BE2C (cell line): ENCODE results near the gene GLB1L3.

Source experiments
- DNase-seq: peaks from one replicate; pipeline ENCODE4 v3.0.0-alpha.2; 2020
- H3K27me3 ChIP-seq: fragments of 250-450 bp; sonication (Bioruptor Pico); 2 replicates; pipeline ENCODE4 v1.5.1; 2020; ENCODE audit warnings: mild to moderate bottlenecking
- H3K36me3 ChIP-seq: fragments of 250-450 bp; sonication (Bioruptor Pico); 2 replicates; pipeline ENCODE4 v1.5.1; 2020; ENCODE audit warnings: mild to moderate bottlenecking
- H3K4me1 ChIP-seq: fragments of 250-450 bp; sonication (Bioruptor Pico); 2 replicates; pipeline ENCODE4 v1.5.1; 2020
- H3K4me3 ChIP-seq: 2 replicates; pipeline ENCODE4 v1.5.1; 2011; ENCODE audit warnings: low read depth, low read length
- H3K9me3 ChIP-seq: fragments of 250-450 bp; sonication (Bioruptor Pico); 2 replicates; pipeline ENCODE4 v1.5.1; 2020
- TF ChIP-seq, protein P1 (sequence below): IDR thresholded peaks from 2 replicates; pipeline ENCODE4 v1.5.1; 2012; ENCODE audit warnings: mild to moderate bottlenecking, low read depth, low read length

The GLB1L3 gene

DNA sequence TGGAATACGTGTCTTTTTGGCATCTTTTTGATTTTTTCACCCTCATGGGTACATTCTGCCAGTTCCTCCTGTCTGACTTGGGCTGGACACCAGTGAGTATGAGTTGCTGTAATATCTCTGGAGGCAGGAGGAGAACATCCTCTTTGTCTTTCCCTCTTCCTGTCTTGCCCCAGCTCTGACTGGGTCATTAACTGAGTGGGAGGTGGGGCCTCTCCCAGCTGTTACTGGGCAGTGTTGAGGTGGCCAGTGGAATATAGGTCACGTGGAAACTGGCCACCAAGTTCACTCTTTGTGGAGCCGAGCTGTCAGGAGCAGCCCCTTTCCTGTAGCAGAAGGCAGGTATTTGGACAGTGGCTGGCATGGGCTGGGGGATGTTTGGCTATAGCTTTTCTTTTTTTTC lies 57.8 kb downstream of the GLB1L3 start:
- no peaks in the 10 kb centered on the region; the same call in 1 of the 2 replicates for H3K4me1 ChIP-seq
- H3K9me3 ChIP-seq: no peaks in the 10 kb centered on the region
- DNase-seq: no peak
- no peak overlapping the region for H3K4me3 ChIP-seq
- peaks cover 15% of the 10 kb centered on the region for H3K27me3 ChIP-seq
- no peaks in the 10 kb centered on the region for H3K36me3 ChIP-seq
- TF ChIP-seq, protein P1, sequence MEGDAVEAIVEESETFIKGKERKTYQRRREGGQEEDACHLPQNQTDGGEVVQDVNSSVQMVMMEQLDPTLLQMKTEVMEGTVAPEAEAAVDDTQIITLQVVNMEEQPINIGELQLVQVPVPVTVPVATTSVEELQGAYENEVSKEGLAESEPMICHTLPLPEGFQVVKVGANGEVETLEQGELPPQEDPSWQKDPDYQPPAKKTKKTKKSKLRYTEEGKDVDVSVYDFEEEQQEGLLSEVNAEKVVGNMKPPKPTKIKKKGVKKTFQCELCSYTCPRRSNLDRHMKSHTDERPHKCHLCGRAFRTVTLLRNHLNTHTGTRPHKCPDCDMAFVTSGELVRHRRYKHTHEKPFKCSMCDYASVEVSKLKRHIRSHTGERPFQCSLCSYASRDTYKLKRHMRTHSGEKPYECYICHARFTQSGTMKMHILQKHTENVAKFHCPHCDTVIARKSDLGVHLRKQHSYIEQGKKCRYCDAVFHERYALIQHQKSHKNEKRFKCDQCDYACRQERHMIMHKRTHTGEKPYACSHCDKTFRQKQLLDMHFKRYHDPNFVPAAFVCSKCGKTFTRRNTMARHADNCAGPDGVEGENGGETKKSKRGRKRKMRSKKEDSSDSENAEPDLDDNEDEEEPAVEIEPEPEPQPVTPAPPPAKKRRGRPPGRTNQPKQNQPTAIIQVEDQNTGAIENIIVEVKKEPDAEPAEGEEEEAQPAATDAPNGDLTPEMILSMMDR: no peak

DNA sequence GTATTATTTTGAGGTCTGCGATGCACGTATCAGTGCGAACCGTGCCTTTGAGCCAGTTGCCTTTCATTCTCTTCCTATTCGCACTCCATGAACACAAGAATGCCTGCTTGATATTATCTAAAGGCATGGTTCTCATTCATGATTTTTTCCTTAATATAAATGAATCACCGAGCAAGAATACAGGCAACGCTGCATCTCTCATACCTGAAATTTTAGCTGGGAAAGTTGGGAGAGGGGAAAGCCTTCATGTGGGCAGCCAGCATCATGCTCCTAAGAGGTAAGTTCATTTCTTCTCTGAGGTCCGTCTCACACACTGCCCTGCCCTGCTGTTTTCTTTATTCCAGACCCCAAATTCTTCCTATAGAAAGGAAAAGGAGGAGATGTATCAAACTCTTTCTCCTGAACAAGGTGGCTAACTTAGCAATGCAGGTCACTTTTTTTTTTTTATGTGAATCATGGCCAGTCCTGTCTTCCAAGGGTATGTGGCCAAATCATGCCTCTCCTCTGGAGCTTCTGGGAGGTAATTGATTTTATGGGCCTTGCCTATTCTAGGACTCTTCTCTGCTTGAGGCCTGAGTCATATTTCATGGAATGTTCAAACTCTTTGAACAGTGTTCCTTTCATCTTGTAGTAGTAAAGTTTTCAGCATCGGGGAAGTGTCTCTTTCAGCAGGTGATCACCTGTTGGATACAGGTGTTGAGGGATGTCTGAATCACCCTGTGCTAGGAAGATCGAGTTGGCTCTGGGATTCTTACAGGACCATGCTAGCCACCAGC lies 58.8 kb downstream of the GLB1L3 start:
- DNase-seq: no peak
- Histone ChIP-seq H3K36me3 (no peaks in the 10 kb centered on the region), H3K9me3 (no peaks in the 10 kb centered on the region), H3K4me3 (no peak overlapping the region), H3K27me3 (peaks cover 15% of the 10 kb centered on the region), H3K4me1 (no peaks in the 10 kb centered on the region; the same call in 1 of the 2 replicates)
- TF ChIP-seq, protein P1: no peak

DNA sequence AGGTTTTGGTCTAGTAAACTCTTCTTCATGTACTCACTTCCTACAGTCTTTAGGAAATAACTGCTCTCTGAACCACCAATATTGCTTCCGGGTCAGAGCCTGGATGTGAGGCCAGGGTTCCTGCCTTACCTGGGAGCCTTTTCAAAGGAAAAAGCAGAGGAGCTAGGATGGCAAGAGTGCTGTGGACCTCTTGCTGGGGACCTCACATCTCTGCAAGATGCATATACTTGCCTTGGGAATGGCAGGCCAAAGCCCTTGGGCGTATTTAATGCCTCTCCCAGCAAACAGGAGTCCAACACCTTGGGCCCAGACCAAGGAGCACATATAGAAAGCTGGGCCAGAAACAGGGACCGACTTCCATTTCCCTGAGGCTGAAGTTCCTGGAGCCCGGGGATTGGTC lies 60.9 kb downstream of the GLB1L3 start:
- peaks cover 3% of the 10 kb centered on the region; the same call in 1 of the 2 replicates for H3K27me3 ChIP-seq

DNA sequence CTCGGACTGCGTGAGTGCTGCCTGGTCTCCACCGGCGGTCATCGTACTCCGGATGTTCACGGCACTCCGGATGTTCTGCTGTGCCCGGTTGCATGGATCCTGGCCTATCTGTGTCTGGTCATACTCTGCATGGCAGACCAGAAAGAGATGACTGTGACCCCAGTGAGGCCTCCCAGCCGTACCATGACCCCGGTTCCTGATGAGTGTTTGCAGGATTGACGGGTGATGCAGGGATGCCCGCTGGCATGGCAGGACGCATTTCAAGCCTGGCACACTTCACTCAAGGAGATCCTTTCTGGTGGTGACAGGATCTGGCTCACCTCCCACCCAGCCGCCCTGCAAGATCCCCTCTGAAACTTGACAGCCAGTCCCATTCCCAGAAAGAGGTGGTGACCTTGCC lies 61.9 kb downstream of the GLB1L3 start:
- no peaks in the 10 kb centered on the region for H3K27me3 ChIP-seq
- no peaks in the 10 kb centered on the region for H3K36me3 ChIP-seq
- H3K4me1 ChIP-seq: no peaks in the 10 kb centered on the region
- no peak overlapping the region for H3K4me3 ChIP-seq
- TF ChIP-seq, protein P1: no peak
- DNase-seq: no peak
- no peaks in the 10 kb centered on the region for H3K9me3 ChIP-seq

More for the DNA sequence above, 60.9 kb downstream of the GLB1L3 start:
- Histone ChIP-seq H3K36me3 (no peaks in the 10 kb centered on the region), H3K4me3 (no peak overlapping the region), H3K9me3 (no peaks in the 10 kb centered on the region), H3K4me1 (no peaks in the 10 kb centered on the region)
- TF ChIP-seq, protein P1: no peak
- DNase-seq: no peak

DNA sequence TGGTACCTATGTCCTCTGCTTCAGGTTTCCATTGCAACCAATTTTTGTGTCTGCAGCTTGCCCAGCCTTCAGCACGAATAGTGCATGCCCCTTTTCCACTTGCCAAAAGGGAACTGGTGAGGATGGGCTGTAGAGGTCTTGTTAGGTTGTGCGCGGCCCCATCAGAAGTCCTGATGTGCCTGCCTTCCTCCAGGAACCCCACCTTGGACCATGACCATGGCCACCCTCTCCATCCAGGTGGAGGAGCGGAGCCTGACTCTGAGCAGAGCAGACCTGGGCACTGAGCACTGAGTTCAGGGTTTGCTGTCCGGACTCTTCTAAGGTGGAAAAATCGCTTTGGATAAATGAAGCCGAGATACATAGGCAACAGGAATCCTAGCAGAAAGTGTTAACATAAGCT lies 62.5 kb downstream of the GLB1L3 start:
- H3K9me3 ChIP-seq: no peaks in the 10 kb centered on the region
- H3K4me3 ChIP-seq: no peak overlapping the region
- DNase-seq: no peak
- no peaks in the 10 kb centered on the region for H3K36me3 ChIP-seq
- H3K4me1 ChIP-seq: no peaks in the 10 kb centered on the region
- TF ChIP-seq, protein P1: no peak
- no peaks in the 10 kb centered on the region for H3K27me3 ChIP-seq

DNA sequence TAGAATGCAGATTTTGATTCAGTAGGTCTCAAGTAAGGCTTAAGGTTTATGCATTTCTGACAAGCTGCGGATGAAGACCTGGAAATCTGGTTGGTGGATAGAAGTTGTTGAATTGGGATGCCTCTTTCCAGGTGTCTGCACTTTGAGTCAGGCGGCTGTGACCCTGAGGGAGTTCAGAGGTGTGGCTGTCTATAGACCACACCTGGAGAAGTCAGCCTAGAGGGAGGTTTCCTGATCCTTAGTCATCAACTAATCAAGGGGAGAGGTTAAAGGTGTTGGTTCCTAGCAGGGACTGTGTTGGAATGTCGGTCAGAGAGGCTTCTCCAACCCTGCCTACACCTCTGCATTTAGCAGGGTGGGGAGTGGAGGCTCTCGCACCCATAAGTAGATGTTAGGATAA lies 63.6 kb downstream of the GLB1L3 start:
- DNase-seq: no peak
- no peaks in the 10 kb centered on the region for H3K27me3 ChIP-seq
- no peaks in the 10 kb centered on the region for H3K4me1 ChIP-seq
- no peak overlapping the region for H3K4me3 ChIP-seq
- no peaks in the 10 kb centered on the region for H3K36me3 ChIP-seq
- H3K9me3 ChIP-seq: no peaks in the 10 kb centered on the region
- TF ChIP-seq, protein P1: no peak
